HCT116 (cell line): ENCODE measurements around the gene RGCC.

ENCODE experiments used
- MAX ChIP-seq: IDR thresholded peaks from 2 replicates; pipeline ENCODE4 v1.6.1; 2012
- POLR2AphosphoS5 ChIP-seq: IDR thresholded peaks from 2 replicates; pipeline ENCODE4 v1.6.1; 2011; ENCODE audit warnings: mild to moderate bottlenecking, low read depth, low read length, moderate library complexity
- YY1 ChIP-seq: IDR thresholded peaks from 2 replicates; pipeline ENCODE4 v1.6.1; 2011; ENCODE audit warnings: low read length, low read depth, moderate library complexity, mild to moderate bottlenecking; ENCODE audit not compliant: insufficient replicate concordance; ENCODE audit errors: extremely low read depth

GRCh38 chr13:41413872-41414271 lies 43.5 kb upstream of the RGCC start:
- TF ChIP-seq YY1 = no peak
- TF ChIP-seq MAX = no peak
- TF ChIP-seq POLR2AphosphoS5 = no peak
